Endothelial cell of umbilical vein (primary cell): ENCODE measurements around the gene ATXN2. TPM values are rescaled to one million over a fixed set of nuclear protein-coding genes. Genes with fewer than 3 reads are reported as not detected.

Experiments used
- BruUV-seq: library from RNA; stranded (reverse); fragments of 400-500 nt; replicated peaks from 2 replicates; lab custom pipeline; 2021; lab: Mats Ljungman, UMichigan
- CTCF ChIA-PET: fragments of 300-600, 350-600 bp; sonication (Branson Sonifier 250); formaldehyde crosslinking; loops from one replicate; lab custom pipeline; 2021; ENCODE audit warnings: antibody characterized with exemption, inconsistent platforms; lab: Charles Lee
- POLR2A ChIA-PET: fragments of 300-600, 350-600 bp; sonication (Branson Sonifier 250); formaldehyde crosslinking; loops from one replicate; lab custom pipeline; 2021; ENCODE audit warnings: antibody characterized with exemption, inconsistent platforms; lab: Charles Lee
- DNase-seq: peaks from one replicate; pipeline ENCODE4 v3.0.0-alpha.2; 2011; ENCODE audit warnings: low read depth, low spot score
- FAIRE-seq: peaks from 2 replicates; lab custom pipeline; 2011; peaks lifted over from hg19 to GRCh38; lab: Jason Lieb, UNC
- H2AFZ ChIP-seq: 2 replicates; pipeline ENCODE4 v1.6.0; 2012; ENCODE audit warnings: low read depth, low read length, control low read depth, inconsistent platforms
- H3K27ac ChIP-seq: 2 replicates; pipeline ENCODE4 v1.5.1; 2011; ENCODE audit warnings: low read depth, mild to moderate bottlenecking, control low read depth, low read length, moderate library complexity; ENCODE audit not compliant: insufficient read depth
- H3K27me3 ChIP-seq, 2 experiments: 2 replicates each; pipeline versions ENCODE4 v1.6.0 to v1.6.1; 2011; ENCODE audit warnings: low read length in 2 of 2, mixed read lengths in 1 of 2; ENCODE audit not compliant: control insufficient read depth in 2 of 2, insufficient read depth in 2 of 2
- H3K36me3 ChIP-seq, 2 experiments: 2 replicates in 1 of 2; 3 replicates in 1 of 2; pipeline ENCODE4 v1.5.1; 2011; ENCODE audit warnings: low read length in 2 of 2, mild to moderate bottlenecking in 1 of 2, moderate library complexity in 1 of 2; ENCODE audit not compliant: control insufficient read depth in 2 of 2, insufficient read depth in 2 of 2; ENCODE audit errors: extremely low read depth in 1 of 2
- H3K4me1 ChIP-seq: 3 replicates; pipeline ENCODE4 v1.5.1; 2011; ENCODE audit warnings: mild to moderate bottlenecking, low read length; ENCODE audit not compliant: control insufficient read depth, insufficient read depth; ENCODE audit errors: extremely low read depth
- H3K4me2 ChIP-seq: 2 replicates; pipeline ENCODE4 v1.6.1; 2011; ENCODE audit warnings: low read length, control low read depth, mixed read lengths; ENCODE audit not compliant: insufficient read depth
- H3K4me3 ChIP-seq, 3 experiments: fragments of 200-600 bp in 1 of 3; sonication (generic), shearing (Covaris generic) in 1 of 3; replicated peaks in 1 of 3; 2 replicates each; pipeline ENCODE4 v1.5.1; 2011 to 2016; ENCODE audit warnings: control low read depth in 3 of 3, low read length in 3 of 3, mild to moderate bottlenecking in 2 of 3, inconsistent platforms in 1 of 3, low read depth in 1 of 3, moderate library complexity in 1 of 3; ENCODE audit not compliant: insufficient read depth in 1 of 3
- H3K79me2 ChIP-seq: 2 replicates; pipeline ENCODE4 v1.6.0; 2012; ENCODE audit warnings: low read length, inconsistent platforms; ENCODE audit not compliant: control insufficient read depth, insufficient read depth
- H3K9ac ChIP-seq: replicated peaks from 2 replicates; pipeline ENCODE3; 2011; ENCODE audit warnings: low read length, control low read depth; ENCODE audit not compliant: insufficient read depth; ENCODE audit errors: extremely low read depth
- H3K9me1 ChIP-seq: replicated peaks from 3 replicates; pipeline ENCODE4 v1.6.0; 2011; ENCODE audit warnings: mild to moderate bottlenecking, low read length; ENCODE audit not compliant: control insufficient read depth, insufficient read depth; ENCODE audit errors: extremely low read depth
- H3K9me3 ChIP-seq: replicated peaks from 2 replicates; pipeline ENCODE4 v1.5.1; 2012; ENCODE audit warnings: low read length, inconsistent platforms; ENCODE audit not compliant: control insufficient read depth, insufficient read depth
- H4K20me1 ChIP-seq: replicated peaks from 2 replicates; pipeline ENCODE3; 2011; ENCODE audit warnings: mild to moderate bottlenecking, low read length; ENCODE audit not compliant: control insufficient read depth, insufficient read depth; ENCODE audit errors: extremely low read depth
- CTCF ChIP-seq, 2 donors: IDR thresholded peaks; 1 replicate in 1 of 2; 2 replicates in 1 of 2; pipeline ENCODE4 v1.5.1; 2011; ENCODE audit warnings: low read length in 2 of 2, mild to moderate bottlenecking in 2 of 2, moderate library complexity in 2 of 2, control low read depth in 1 of 2, inconsistent platforms in 1 of 2, low read depth in 1 of 2; ENCODE audit not compliant: insufficient read depth in 1 of 2; ENCODE audit errors: extremely low read depth in 1 of 2
- EZH2 ChIP-seq: IDR thresholded peaks from 2 replicates; pipeline ENCODE4 v1.6.1; 2012; ENCODE audit warnings: borderline replicate concordance, low read depth, mild to moderate bottlenecking, moderate library complexity, low read length, inconsistent platforms; ENCODE audit not compliant: severe bottlenecking
- FOS ChIP-seq: IDR thresholded peaks from 2 replicates; pipeline ENCODE4 v1.6.1; 2011; ENCODE audit warnings: mild to moderate bottlenecking, low read length, moderate library complexity, borderline replicate concordance; ENCODE audit not compliant: insufficient read depth
- GATA2 ChIP-seq: IDR thresholded peaks from 2 replicates; pipeline ENCODE4 v1.7.0; 2011; ENCODE audit warnings: low read depth, mild to moderate bottlenecking, moderate library complexity, mixed read lengths, low read length; ENCODE audit not compliant: insufficient read length, insufficient read depth
- JUN ChIP-seq: IDR thresholded peaks from 2 replicates; pipeline ENCODE4 v1.6.1; 2011; ENCODE audit warnings: borderline replicate concordance, low read depth; ENCODE audit not compliant: insufficient read length, insufficient read depth
- MAX ChIP-seq: IDR thresholded peaks from 2 replicates; pipeline ENCODE4 v1.6.1; 2011; ENCODE audit not compliant: insufficient read depth, insufficient read length
- MYC ChIP-seq: IDR thresholded peaks from one replicate; pipeline ENCODE4 v1.6.1; 2011; ENCODE audit warnings: mild to moderate bottlenecking, low read depth, low read length
- POLR2A ChIP-seq: IDR thresholded peaks from 2 replicates; pipeline ENCODE4 v1.6.1; 2012; ENCODE audit warnings: low read depth, mild to moderate bottlenecking, control low read depth, low read length
- POLR2AphosphoS5 ChIP-seq: IDR thresholded peaks from 2 replicates; pipeline ENCODE4 v1.6.1; 2012; ENCODE audit warnings: low read depth, mild to moderate bottlenecking, control low read depth, low read length, moderate library complexity; ENCODE audit not compliant: insufficient read depth
- dilution Hi-C: fragments of 300-500 bp; cut with MboI; formaldehyde crosslinking; loops from one replicate; pipeline ENCODE4 v1.15.0; 2019; ENCODE audit warnings: low sequenced_read_pairs; ENCODE audit not compliant: extremely low pct_ligation_motif_present
- intact Hi-C: fragments of 100-400 bp; cut with micrococcal nuclease; formaldehyde crosslinking; loops from one replicate; pipeline ENCODE4 v1.10.0; 2022
- polyA plus RNA-seq, 4 experiments: library from polyadenylated mRNA; depleted of rRNA in 3 of 4; stranded (reverse) in 3 of 4; unstranded in 1 of 4; fragments of >200 nt; gene quantifications; 2 replicates each; pipeline versions ENCODE4 v1.2.1 to v1.2.3, GENCODE V29; 2011 to 2012; ENCODE audit warnings: missing spikeins in 1 of 4
- total RNA-seq: library from RNA; stranded (reverse); gene quantifications from 2 replicates; pipeline ENCODE4 v1.2.3, GENCODE V29; 2021

The ATXN2 gene
- total and polyA plus RNA-seq, 2 donors (not counting 3 experiments of a cell fraction or from before 2014, with no cell fraction given) = 58.9 to 86.7 TPM

- Histone ChIP-seq H3K9me3 (no peaks in the 10 kb centered on the region), H3K9ac (no peak overlapping the region), H3K27me3 (no peaks in the 10 kb centered on the region), H4K20me1 (peaks cover 10% of the 10 kb centered on the region), H3K9me1 (no peaks in the 10 kb centered on the region), H3K4me1 (no peaks in the 10 kb centered on the region), H3K36me3 (no peaks in the 10 kb centered on the region), H3K4me2 (no peak overlapping the region), H3K79me2 (peaks cover 93% of the 10 kb centered on the region), H3K27ac (no peak overlapping the region), H2AFZ (no peak overlapping the region), H3K4me3 (no peak overlapping the region)
- CTCF ChIA-PET = interaction anchor here (0.6 to 0.8 kb wide), 2 partner anchors 21 to 56 kb away, joined by 3 to 5 read pairs; no protein-coding TSS in a partner anchor
- no peak for TF ChIP-seq MAX
- TF ChIP-seq POLR2A = no peak
- TF ChIP-seq EZH2 = no peak
- no peak for TF ChIP-seq CTCF (IDR thresholded peaks at IDR 0.05; ENCODE audit: extremely low read depth in 1 of 2, insufficient read depth in 1 of 2, low read depth in 1 of 2, low read length in 2 of 2)
- TF ChIP-seq POLR2AphosphoS5 = no peak
- TF ChIP-seq FOS = no peak
- no peak for TF ChIP-seq GATA2
- TF ChIP-seq MYC = no peak
- no peak for TF ChIP-seq JUN
- no TSS peak for BruUV-seq
- POLR2A ChIA-PET = no interaction called here
- no peak for FAIRE-seq
- dilution Hi-C loops (no loop called here), intact Hi-C loops (no loop called here)
- DNase-seq = no peak
Observed at GRCh38 chr12:111585690-111586089, 13.4 kb downstream of the ATXN2 start.
